Measurements from ENCODE around the gene FHIT. TPM values are rescaled to one million over a fixed set of nuclear protein-coding genes. Genes with fewer than 3 reads are reported as not detected.

Gene FHIT
- total RNA-seq, 1 donor from 2014 or later, result 11.5 TPM

DNA sequence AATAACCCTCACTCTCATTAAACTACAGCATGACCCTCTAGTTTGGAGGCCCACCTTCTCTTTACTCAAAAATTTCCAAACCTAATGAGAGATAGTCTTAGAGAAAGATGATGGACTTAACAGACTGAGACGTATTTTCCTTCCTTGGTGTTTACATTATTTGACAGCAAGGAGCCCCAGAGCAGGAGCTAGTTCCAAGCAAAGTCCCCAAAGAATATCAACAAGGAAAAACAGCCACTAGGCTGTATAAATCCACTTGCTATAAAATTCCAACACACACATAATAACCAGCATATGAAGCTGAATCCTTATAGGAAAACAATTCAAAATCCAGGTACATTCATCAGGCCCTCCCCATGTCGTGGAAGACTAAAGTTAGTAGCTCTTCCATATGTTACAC is 660.0 kb downstream of the FHIT start:
- H3K27me3 ChIP-seq (ENCODE audit: control insufficient read depth, insufficient read depth, low read length), result no peaks in the 10 kb centered on the region
- DNase-seq (ENCODE audit: low read depth), result no peak
- H3K36me3 ChIP-seq (ENCODE audit: control insufficient read depth, insufficient read depth, low read length), result no peaks in the 10 kb centered on the region
- H3K4me3 ChIP-seq (ENCODE audit: low read depth, low read length), result no peak overlapping the region
- TF ChIP-seq, protein P1, sequence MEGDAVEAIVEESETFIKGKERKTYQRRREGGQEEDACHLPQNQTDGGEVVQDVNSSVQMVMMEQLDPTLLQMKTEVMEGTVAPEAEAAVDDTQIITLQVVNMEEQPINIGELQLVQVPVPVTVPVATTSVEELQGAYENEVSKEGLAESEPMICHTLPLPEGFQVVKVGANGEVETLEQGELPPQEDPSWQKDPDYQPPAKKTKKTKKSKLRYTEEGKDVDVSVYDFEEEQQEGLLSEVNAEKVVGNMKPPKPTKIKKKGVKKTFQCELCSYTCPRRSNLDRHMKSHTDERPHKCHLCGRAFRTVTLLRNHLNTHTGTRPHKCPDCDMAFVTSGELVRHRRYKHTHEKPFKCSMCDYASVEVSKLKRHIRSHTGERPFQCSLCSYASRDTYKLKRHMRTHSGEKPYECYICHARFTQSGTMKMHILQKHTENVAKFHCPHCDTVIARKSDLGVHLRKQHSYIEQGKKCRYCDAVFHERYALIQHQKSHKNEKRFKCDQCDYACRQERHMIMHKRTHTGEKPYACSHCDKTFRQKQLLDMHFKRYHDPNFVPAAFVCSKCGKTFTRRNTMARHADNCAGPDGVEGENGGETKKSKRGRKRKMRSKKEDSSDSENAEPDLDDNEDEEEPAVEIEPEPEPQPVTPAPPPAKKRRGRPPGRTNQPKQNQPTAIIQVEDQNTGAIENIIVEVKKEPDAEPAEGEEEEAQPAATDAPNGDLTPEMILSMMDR (IDR thresholded peaks at IDR 0.05; ENCODE audit: insufficient read depth, low read length, poor library complexity, severe bottlenecking), result no peak

DNA sequence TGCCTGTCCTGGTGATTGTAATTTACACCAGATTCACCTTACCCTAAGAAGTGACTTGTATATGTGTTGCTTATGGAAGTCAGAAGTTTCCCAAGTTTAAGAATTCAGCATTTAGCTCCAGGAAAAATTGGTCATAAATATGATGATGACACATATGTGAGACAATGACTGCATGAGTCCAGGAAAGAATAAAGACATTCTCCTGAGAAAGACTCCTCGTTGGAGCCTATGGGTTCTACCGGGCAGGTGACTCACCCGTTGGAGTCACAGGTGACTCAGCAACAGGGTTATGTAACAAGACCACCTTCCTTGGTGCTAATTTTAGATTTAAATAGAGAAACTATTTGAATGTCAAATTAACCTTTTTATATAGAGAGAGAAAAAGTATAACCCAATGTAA is 662.4 kb downstream of the FHIT start:
- Histone ChIP-seq H3K36me3 (ENCODE audit: control insufficient read depth, insufficient read depth, low read length) (no peaks in the 10 kb centered on the region), H3K27me3 (ENCODE audit: control insufficient read depth, insufficient read depth, low read length) (no peaks in the 10 kb centered on the region), H3K4me3 (ENCODE audit: low read depth, low read length) (no peak overlapping the region)
- DNase-seq (ENCODE audit: low read depth), result peak; percentile 64
- TF ChIP-seq, protein P1 (IDR thresholded peaks at IDR 0.05; ENCODE audit: insufficient read depth, low read length, poor library complexity, severe bottlenecking), result no peak

DNA sequence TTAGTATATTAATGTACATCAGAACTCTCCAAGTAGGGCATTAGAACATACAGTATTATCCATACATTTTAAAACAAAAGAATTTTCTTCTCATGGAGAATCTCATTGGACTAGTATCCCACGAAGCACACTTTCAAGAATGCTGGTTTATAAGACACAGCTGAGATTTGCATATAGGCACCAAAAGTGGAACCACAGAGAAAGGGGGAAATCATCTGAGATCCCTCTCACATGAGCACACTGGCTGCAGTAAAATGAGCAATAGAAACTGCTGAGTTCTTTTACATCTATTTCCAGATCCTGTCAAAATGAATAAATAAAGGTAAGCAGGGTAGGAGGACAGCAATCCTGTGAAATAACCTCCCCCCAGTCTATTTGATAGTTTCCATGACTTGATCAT is 665.3 kb downstream of the FHIT start:
- no peak for DNase-seq (ENCODE audit: low read depth)
- Histone ChIP-seq H3K4me3 (ENCODE audit: low read depth, low read length) (no peak overlapping the region), H3K27me3 (ENCODE audit: control insufficient read depth, insufficient read depth, low read length) (no peaks in the 10 kb centered on the region), H3K36me3 (ENCODE audit: control insufficient read depth, insufficient read depth, low read length) (no peaks in the 10 kb centered on the region)
- TF ChIP-seq, protein P1 (IDR thresholded peaks at IDR 0.05; ENCODE audit: insufficient read depth, low read length, poor library complexity, severe bottlenecking), result no peak

DNA sequence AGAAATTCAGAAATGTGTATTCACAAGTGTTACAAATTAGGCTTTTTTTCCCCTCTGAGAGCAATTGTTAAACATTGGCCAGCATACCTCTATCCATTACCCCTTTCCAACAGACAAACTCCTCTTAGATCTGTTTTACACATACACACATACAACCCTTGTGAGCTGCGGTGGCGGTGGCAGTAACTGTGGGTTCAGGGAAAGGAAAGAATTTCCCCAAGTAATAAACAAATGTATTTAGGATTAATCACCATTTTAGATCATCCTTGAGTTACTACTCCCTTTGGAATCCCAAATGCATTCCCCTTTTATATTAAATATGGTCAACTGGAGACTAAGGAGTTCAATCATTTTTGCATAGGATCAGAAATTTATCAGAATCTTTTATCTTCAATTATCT is 667.0 kb downstream of the FHIT start:
- TF ChIP-seq, protein P1 (IDR thresholded peaks at IDR 0.05; ENCODE audit: insufficient read depth, low read length, poor library complexity, severe bottlenecking), result no peak
- Histone ChIP-seq H3K4me3 (ENCODE audit: low read depth, low read length) (no peak overlapping the region), H3K36me3 (ENCODE audit: control insufficient read depth, insufficient read depth, low read length) (no peaks in the 10 kb centered on the region), H3K27me3 (ENCODE audit: control insufficient read depth, insufficient read depth, low read length) (no peaks in the 10 kb centered on the region)
- DNase-seq (ENCODE audit: low read depth), result no peak

DNA sequence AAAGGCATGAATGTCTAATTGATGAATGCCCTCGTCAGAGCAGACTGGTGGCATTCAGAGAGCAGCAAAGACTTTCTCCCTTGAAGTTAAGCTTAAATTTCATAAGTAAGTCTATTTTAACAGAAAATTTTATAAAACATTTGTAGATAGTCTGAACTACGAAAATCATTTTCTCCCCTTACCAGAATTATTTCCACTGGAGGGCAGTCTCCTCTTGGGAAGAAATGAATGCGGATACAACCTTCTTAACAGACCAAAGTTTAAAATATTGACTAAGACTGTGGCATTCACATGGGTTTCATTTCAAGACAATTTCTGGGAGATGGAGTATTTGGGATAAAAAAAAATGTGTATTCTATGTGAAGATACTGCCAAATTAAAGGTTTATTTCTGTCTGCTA is 669.0 kb downstream of the FHIT start:
- no peaks in the 10 kb centered on the region for H3K27me3 ChIP-seq (ENCODE audit: control insufficient read depth, insufficient read depth, low read length)

DNA sequence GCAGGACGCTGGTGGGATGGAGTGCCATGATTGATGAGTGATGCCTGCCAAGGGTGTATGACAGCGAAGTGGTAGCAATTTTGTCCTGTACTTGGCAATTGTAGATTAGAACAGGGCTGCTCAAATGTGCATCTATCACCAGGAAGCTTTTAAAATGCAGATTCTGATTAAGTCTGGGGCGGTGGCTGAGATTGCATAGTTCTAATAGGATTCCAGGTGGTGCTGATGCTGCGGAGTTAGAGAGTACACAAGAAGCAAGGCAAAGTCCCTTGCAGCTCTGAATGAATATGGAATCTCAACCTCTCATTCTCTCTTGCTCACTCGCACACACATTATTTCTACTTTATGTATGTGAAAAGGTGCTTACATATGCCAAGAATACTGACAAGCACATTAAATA is 670.4 kb downstream of the FHIT start:
- Histone ChIP-seq H3K4me3 (ENCODE audit: low read depth, low read length) (no peak overlapping the region), H3K36me3 (ENCODE audit: control insufficient read depth, insufficient read depth, low read length) (no peaks in the 10 kb centered on the region), H3K27me3 (ENCODE audit: control insufficient read depth, insufficient read depth, low read length) (no peaks in the 10 kb centered on the region)
- DNase-seq (ENCODE audit: low read depth), result no peak
- TF ChIP-seq, protein P1 (IDR thresholded peaks at IDR 0.05; ENCODE audit: insufficient read depth, low read length, poor library complexity, severe bottlenecking), result no peak

More for the DNA sequence above, 669.0 kb downstream of the FHIT start:
- TF ChIP-seq, protein P1 (IDR thresholded peaks at IDR 0.05; ENCODE audit: insufficient read depth, low read length, poor library complexity, severe bottlenecking), result peak; percentile 32
- H3K36me3 ChIP-seq (ENCODE audit: control insufficient read depth, insufficient read depth, low read length), result no peaks in the 10 kb centered on the region
- no peak overlapping the region for H3K4me3 ChIP-seq (ENCODE audit: low read depth, low read length)
- DNase-seq (ENCODE audit: low read depth), result no peak

All from kidney epithelial cell (primary cell).